ENCODE results near the gene SLC38A9.

The SLC38A9 gene

DNA sequence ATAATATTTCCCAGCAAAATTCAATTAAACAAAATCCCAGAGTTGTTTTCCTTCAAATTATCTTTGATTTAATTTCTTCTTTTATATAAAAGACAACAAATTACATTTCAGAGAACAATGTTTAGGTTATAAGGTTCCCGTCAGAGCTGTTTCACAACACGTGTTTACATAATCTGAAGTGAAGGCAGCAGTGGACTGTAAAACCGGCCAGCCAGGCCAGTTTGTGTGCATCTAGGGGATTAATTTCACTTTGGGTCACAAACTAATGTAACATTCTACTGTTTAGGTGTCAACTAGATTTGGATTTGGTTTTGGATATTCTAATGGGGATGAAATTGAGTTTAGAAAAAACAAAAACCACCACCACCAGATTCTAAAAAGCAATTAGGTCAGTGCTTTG, 90.9 kb downstream of the SLC38A9 start:
- H3K27ac ChIP-seq: no peak overlapping the region
- H3K4me1 ChIP-seq (ENCODE audit: control insufficient read depth in 1 of 2, insufficient read depth in 1 of 2, low read depth in 1 of 2, low read length in 1 of 2): peaks cover 14 to 17% of the 10 kb centered on the region in 2 experiments
- no peaks in the 10 kb centered on the region for H3K27me3 ChIP-seq
- H3K9me3 ChIP-seq: no peaks in the 10 kb centered on the region
- TF ChIP-seq, protein P1, sequence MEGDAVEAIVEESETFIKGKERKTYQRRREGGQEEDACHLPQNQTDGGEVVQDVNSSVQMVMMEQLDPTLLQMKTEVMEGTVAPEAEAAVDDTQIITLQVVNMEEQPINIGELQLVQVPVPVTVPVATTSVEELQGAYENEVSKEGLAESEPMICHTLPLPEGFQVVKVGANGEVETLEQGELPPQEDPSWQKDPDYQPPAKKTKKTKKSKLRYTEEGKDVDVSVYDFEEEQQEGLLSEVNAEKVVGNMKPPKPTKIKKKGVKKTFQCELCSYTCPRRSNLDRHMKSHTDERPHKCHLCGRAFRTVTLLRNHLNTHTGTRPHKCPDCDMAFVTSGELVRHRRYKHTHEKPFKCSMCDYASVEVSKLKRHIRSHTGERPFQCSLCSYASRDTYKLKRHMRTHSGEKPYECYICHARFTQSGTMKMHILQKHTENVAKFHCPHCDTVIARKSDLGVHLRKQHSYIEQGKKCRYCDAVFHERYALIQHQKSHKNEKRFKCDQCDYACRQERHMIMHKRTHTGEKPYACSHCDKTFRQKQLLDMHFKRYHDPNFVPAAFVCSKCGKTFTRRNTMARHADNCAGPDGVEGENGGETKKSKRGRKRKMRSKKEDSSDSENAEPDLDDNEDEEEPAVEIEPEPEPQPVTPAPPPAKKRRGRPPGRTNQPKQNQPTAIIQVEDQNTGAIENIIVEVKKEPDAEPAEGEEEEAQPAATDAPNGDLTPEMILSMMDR (IDR thresholded peaks at IDR 0.05): no peak
- peak overlapping the region in 1 of 2 experiments; percentile 38 for H3K4me3 ChIP-seq (ENCODE audit: low read depth in 1 of 2, low read length in 1 of 2)
- no peaks in the 10 kb centered on the region for H3K36me3 ChIP-seq

DNA sequence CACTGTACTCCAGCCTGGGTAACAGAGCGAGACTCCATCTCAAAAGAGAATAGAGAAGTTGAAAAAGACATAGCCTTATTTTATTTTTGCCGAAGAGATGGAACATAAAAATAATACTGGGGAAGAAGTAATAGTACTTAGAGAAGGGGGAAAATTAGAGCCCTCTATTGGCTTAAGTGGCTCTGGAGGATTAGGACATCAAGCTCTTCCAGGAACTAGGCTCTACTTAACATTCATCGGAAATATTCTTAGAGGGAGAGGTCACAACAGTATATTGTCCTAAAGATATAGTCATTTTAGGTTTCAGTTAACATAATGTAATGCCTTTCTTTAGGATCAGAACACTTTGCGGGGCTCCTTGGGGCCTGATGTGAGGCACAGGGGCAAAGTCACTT, 91.4 kb downstream of the SLC38A9 start:
- Histone ChIP-seq H3K27me3 (no peaks in the 10 kb centered on the region), H3K4me3 (ENCODE audit: low read depth in 1 of 2, low read length in 1 of 2) (peak overlapping the region in 1 of 2 experiments; percentile 38), H3K4me1 (ENCODE audit: control insufficient read depth in 1 of 2, insufficient read depth in 1 of 2, low read depth in 1 of 2, low read length in 1 of 2) (peaks cover 14 to 17% of the 10 kb centered on the region in 2 experiments), H3K36me3 (no peaks in the 10 kb centered on the region), H3K27ac (peak overlapping the region; percentile 14), H3K9me3 (no peaks in the 10 kb centered on the region)
- TF ChIP-seq, protein P1 (IDR thresholded peaks at IDR 0.05): no peak

DNA sequence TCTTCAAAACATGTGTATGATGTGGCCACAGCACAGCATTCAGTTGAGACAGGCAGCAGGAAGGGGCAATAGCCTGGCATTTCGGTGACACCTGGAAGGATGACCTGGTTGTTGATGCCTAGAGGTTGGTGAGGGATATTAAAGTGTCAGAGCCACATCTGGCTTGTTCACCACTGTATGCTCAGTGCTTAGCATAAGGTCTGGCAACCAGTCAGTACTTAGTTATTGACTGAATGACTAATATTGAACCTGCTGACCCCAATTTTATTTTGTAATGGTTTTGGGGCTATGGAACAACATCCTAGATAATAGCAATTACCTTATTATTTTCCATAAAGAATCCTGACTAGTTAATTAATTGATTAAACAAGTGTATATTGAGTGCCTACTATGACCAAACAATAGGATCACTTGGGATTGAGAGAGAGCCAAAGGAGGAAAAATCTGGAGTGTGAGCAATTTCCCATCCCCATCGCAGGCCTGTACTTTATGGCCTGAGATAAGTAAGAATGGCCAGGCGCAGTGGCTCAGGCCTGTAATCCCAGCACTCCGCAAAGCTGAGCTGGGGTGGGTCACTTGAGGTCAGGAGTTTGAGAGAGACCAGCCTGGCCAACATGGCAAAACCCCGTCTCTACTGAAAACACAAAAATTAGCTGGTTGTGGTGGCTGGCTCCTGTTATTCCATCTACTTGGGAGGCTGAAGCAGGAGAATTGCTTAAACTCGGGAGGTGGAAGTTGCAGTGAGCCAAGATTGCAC, 91.9 kb downstream of the SLC38A9 start:
- Histone ChIP-seq H3K9me3 (no peaks in the 10 kb centered on the region), H3K4me1 (ENCODE audit: control insufficient read depth in 1 of 2, insufficient read depth in 1 of 2, low read depth in 1 of 2, low read length in 1 of 2) (peaks cover 14 to 17% of the 10 kb centered on the region in 2 experiments), H3K27me3 (no peaks in the 10 kb centered on the region), H3K4me3 (ENCODE audit: low read depth in 1 of 2, low read length in 1 of 2) (peak overlapping the region in 1 of 2 experiments; percentile 38), H3K36me3 (no peaks in the 10 kb centered on the region), H3K27ac (peak overlapping the region; percentile 14)
- TF ChIP-seq, protein P1 (IDR thresholded peaks at IDR 0.05): no peak

DNA sequence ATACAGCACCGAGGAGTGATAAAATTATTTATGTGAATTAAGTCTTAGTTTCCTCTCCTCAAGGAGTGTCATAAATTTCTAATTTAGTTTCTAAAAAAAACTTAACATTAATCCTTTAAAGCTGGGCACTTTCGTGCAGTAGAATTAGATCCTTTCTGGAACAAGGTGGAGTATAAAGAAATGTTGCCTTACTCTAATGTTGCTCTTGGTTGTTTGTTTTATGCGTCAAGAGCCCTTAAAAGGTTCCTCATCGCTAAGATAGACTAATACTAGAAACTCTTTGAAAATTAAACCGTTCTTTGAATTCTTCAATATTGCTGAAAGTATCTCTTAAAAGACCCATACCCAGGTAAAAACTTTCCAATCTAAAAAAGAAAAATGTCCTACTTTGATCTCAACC, 93.8 kb downstream of the SLC38A9 start:
- TF ChIP-seq, protein P1 (IDR thresholded peaks at IDR 0.05): no peak
- Histone ChIP-seq H3K27ac (no peak overlapping the region), H3K4me1 (ENCODE audit: control insufficient read depth in 1 of 2, insufficient read depth in 1 of 2, low read depth in 1 of 2, low read length in 1 of 2) (peaks cover 14 to 17% of the 10 kb centered on the region in 2 experiments), H3K27me3 (no peaks in the 10 kb centered on the region), H3K36me3 (no peaks in the 10 kb centered on the region), H3K4me3 (ENCODE audit: low read depth in 1 of 2, low read length in 1 of 2) (no peak overlapping the region), H3K9me3 (no peaks in the 10 kb centered on the region)

DNA sequence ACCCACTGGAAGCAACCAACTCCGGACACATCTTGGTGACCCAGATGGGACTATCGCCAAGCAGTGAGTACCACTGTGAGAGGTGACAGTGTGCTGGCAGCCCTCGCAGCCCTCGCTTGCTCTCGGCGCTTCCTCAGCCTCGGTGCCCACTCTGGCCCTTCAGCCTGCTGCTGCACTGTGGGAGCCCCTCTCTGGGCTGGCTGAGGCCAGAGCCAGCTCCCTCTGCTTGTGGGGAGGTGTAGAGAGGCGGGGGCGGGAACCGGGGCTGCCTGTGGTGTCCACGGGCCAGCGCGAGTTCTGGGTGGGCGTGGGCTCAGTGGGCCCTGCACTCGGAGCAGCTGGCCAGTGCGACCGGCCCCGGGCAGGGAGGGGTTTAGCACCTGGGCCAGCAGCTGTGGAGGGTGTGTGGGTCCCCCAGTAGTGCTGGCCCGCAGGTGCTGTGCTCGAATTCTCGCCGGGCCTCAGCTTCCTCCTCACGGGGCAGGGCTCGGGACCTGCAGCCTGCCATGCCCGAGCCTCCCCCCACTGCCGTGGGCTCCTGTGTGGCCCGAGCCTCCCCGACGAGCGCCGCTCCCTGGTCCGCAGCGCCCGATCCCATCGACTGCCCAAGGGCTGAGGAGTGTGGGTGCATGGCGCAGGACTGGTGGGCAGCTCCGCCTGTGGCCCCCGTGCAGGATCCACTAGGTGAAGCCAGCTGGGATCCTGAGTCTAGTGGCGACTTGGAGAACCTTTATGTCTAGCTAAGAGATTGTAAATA, 98.8 kb downstream of the SLC38A9 start:
- Histone ChIP-seq H3K27me3 (no peaks in the 10 kb centered on the region), H3K9me3 (no peaks in the 10 kb centered on the region), H3K36me3 (no peaks in the 10 kb centered on the region), H3K27ac (no peak overlapping the region), H3K4me3 (ENCODE audit: low read depth in 1 of 2, low read length in 1 of 2) (no peak overlapping the region), H3K4me1 (ENCODE audit: control insufficient read depth in 1 of 2, insufficient read depth in 1 of 2, low read depth in 1 of 2, low read length in 1 of 2) (no peaks in the 10 kb centered on the region)
- TF ChIP-seq, protein P1 (IDR thresholded peaks at IDR 0.05): no peak

All from neutrophil (primary cell).